GM19023 (cell line): ENCODE results near the gene PIGU.

ENCODE experiments used
- ATAC-seq: cut with Tn5 transposase; IDR thresholded peaks from one replicate; pipeline ENCODE4 v1.9.1; 2021; ENCODE audit warnings: mild to moderate bottlenecking, moderate library complexity; ENCODE audit not compliant: unreplicated experiment

PIGU gene

DNA sequence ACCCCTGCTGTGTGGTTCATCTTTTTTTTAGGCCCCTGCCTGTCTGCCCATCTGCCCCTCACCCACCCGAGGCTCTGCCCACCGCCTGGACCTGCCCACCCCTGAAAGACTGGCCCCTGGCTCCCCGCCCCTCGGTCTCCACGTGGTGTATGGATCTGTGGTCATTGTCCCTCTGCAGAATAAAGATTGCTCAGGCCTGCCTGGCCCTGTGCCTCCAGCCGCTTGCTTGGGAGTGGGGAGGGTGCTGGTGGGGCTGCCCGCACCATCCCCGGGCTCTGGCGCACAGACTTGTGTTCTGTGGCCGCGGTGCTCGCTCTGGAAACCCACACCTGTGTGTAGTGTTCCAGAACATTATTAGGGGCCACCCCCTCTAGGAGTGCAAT, 116.8 kb downstream of the PIGU start:
- no peak for ATAC-seq

DNA sequence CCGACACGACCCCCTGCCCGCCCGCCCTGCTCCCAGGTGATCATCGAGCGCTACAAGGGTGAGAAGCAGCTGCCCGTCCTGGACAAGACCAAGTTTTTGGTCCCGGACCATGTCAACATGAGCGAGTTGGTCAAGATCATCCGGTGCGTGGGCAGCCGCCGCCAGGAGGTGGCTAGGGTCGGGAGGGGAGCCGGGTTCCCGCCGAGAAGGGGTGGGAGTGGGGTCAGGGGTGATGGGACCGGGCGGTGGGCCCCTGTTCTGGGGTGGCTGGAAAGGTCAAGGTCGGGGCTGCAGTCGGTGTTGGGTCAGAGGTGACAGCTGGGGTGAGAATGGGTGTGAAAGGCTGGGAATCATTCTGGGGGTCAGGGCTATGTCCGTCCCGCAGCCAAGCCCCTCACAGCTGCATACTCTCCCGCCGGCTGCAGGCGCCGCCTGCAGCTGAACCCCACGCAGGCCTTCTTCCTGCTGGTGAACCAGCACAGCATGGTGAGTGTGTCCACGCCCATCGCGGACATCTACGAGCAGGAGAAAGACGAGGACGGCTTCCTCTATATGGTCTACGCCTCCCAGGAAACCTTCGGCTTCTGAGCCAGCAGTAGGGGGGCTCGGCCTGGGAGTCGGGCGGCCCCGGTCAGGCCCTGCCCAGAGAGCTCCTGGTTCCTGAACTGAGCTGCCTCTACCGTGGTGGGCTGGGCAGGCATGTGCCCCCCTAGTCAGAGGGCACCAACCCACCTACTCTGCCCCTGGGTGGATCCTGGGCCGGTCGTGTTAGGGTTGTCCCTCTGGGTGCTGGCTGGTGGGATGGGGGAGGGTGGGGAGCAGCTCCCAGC, 117.4 kb downstream of the PIGU start:
- ATAC-seq = no peak

DNA sequence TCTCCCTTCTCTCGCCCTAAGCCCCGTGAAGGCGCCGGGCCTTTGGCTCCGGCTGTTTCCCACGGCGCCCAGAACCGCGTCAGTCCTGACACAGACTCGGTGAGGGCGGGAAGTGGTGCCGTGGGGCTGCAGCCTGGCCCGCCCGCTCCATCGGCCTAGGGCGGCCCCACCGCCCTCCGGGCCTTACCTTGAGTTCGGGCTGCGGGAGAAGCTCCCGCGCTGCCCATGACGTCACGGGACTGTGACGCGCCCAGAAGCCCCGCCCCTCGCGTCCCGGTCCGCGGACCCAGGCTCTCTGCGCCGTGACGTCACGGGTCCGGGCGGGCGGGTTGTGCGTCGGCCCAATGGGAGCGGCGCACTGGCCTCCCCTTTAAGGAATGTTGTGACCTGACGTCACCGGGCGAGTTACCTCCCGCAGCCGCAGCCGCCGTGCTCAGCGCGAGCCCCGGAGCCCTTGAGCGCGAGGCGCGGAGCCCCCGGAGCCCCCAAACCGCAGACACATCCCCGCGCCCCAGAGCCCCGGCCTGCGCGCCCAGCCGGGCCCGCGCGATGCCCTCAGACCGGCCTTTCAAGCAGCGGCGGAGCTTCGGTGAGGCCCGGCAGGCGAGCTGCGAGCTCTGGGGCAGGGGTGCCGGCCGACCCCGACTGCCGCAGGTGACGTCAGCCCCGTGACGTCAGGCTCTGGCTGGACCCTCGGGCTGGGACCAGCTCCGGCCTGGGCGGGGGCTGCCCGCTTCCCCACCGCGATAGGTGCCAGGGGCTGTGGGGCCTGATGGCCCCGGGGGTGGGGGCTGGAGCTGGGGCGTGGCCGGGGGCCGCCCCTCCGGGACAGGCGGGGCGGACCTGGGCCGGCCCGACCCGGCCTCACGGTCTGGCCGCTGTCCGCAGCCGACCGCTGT, 118.3 kb downstream of the PIGU start, which contains the start of gene MAP1LC3A:
Gene MAP1LC3A, plus strand, starts transcription at position 399 of the 899 bp plus-strand sequence. Its CDS starts 151 bp downstream, at position 550.
- peak; percentile 66 for ATAC-seq

DNA sequence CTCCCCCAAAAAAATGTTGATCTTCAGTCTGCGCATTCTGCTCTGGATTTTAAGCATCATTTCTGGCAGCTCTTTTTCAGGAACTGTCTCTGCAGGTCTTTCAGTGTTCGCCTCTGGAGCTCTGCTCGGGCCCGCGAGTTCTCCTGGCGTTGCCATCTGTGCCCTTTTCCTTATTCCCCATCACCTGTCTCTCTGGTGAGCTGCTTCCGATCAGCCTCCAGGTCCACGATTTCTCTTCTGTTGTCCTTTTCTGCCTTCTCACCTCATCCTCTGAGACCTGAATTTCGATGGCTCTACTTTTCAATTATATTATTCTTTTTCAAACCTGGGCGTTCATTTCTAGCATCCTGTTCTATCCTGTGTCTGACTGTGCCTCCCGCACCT, 119.0 kb downstream of the PIGU start:
- no peak for ATAC-seq

DNA sequence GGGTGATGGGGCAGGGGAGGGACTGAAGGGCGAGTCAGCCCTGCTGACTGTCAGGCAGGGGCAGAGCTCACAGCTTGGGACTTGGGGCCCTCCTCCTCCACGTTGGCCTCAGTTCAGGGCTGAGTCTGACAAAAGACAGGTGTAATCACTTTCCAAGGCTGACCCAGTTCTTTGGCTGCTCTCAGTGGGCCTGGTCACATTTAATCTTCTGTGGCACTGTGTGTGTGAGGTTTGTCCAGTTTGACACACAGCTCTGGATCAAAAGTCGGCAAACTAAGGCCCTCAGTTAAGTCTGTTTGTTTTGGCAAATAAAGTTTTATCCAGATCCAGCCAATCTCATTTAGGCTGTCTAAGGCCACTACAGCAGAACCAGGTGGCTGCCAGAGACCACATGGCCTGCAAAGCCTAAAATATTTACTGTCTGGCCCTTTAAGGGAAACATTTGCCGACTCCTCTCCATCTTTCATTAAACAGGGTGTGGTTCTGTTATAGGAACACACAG, 123.5 kb downstream of the PIGU start:
- no peak for ATAC-seq

DNA sequence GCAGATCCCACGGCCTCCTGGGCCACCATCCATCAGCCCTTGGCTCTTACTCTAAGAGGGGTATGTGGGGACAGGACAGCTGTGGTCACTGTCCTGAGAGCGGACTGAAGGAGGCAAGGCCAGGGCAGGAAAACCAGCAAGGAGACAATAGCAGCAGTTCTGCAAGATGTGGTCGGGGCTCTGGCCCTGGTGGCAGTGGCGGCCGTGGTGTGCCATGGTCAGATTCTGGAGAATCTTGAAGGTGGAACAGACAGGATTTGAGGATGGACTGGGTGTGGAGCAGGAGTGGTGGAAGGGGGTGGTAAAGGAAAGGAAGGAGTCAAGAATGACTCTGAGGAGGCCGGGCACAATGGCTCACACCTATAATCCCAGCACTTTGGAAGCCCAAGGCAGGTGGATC, 124.3 kb downstream of the PIGU start:
- no peak for ATAC-seq

DNA sequence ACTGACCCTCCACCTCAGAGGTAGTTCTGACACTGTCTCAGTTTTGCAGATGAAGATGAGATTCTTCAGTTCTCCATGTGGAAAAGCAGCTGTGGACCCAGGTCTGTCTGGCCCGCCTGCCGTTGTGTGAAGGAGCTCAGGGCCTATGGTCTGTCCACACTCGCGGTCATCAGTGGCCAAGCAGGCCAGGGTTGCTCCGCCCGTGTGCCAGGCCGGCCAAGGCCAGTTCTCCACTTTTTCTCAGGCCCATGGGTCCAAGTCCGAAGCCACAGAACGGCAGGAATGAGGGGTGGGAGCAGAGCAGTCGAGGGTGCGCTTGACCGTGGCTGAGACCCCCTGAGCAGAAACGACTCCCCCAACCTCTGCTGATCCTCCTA, 127.0 kb downstream of the PIGU start:
- ATAC-seq = no peak

DNA sequence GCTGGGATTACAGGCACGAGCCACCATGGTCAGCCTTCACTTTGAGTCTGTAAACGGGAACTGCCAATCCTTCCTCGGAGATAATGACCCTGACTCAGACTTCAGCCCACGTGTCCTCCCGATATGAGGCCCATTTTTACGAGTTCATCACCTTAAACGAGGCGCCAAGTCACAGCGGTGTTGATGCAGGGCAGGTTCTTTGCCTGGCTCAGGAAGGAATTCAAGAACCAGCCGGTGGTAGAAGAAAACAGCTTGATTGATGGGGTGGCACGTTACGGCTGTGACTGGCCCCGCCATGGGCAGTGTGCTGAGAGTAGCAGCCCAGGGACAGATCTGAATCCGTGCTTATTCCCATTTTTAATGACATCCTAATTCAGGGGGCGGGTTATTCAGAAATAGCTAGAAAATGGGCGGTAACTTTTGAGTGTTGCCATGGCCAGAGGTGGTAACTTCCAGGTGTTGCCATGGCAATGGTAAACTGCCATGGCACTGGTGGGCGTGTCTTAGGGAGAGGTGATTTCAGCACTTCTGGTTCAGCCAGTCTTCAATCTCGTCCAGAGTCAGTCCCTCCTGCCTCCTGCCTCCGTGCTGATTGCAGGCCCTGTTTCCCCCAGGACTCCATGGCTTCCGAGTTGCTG, 127.5 kb downstream of the PIGU start:
- no peak for ATAC-seq

DNA sequence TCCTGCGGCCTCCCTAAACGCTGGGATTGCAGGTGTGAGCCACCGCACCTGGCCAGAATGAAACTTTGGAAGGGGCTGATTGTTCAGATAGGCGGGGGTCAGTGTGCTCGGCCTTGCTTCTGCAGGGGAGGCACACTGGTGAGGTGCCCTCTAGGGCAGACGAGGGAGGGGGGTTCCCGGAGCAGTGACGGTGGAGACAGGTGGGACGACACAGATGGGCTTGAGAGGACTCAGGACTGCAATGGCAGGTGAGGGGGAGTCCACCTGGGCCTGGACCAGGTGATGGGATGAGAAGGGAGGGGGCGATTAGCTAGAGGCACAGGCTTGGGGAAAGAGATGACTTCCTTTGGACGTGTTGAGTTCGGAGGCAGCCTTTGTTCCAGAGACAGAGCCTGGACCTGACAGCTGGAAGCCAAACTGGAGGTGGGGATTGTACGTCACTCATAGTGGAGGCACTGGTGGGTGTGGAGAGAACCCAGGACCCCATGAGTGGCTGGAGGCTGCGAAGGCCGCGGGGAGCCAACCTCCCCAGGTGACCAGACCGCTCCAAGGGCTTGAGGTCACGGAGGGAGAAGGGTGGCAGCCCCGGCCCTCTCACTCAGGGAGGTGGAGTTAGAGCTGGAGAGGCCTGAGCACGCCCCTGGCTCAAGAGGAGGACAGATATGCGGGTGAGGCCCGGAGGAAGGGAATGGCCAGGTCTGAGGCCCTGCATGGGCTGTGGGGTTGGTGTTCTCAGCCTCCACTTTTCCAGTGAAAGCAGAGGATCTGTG, 128.9 kb downstream of the PIGU start:
- ATAC-seq = no peak

DNA sequence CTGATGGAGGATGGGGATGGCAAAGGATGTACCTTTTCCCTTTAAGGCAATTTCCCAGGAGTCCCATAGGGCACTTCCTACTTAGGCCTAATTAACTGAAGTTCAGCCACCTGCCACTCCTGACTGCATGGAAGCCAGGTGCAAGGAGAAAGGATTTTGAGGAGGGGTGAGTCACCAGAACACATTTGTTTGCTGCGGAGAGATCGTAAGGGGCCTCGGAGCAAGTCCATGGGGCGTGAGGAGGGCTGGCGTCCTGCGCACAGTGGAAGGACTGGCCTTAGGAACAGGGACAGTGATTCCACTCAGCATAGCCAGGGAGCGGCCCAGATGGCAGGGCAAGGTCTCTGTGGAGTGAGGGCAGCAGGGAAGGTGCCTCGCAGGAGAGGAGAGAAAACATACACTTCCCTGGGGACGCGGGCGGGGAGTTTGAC, 130.1 kb downstream of the PIGU start:
- ATAC-seq = no peak

DNA sequence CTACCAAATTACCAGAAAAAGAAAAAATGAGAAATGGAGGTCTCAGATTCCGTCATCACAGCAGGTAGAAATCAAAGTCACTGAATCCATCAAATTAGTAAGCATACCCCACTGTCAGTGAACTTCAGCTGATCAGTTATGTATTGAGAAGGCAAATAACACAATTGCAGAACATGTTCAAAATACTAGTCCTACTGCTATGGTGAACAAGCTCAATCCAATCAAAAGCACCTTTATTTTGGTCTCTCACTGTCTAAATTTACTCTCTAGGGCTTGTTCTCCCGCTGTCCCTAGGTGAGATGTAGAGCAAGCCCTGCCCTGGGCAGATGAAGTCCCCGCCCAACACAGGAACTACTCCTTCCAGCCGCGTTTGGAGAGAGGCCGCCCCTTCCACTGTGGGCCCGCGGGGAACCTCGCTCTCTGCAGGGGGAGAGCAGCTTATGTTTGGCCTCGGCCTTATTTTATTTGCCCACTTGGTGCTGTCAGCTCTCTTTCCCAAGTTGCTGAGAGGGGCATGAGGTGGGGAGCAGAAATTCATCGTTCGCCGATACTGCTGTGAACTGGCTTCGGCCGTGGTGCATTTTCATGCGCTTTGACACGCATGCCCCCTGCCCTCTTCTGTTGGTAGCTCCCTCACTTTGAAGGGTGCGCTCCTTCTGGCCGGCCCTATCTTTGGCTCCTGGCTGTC, 132.6 kb downstream of the PIGU start:
- ATAC-seq = no peak

DNA sequence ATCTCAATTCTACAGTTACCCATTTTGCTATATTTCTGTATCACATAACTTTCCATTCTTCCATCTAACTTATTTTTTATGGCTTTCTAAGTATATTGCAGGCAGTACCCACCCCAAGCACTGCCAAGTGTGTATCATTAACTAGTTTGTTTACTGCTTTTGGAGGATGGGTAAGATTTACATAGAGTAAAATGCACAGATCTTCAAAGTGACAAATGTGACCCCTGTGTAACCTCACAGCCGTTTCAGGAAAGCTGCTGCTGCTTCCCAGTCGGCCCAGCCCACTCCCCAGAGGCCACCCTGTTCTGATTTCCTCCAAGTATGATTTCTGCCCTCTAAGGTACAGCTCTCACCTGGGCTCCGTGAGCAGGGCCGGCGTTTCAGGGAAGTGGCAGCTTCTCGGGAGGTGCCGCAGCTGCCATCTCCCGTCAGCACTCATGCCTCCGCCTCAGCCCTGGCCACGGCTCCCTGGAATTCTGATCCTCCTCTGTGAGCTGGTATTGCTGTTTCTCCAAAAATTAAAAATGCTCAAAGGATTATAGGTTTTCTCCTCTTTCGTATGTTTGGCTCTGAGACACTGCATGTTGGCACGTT, 133.3 kb downstream of the PIGU start:
- no peak for ATAC-seq

DNA sequence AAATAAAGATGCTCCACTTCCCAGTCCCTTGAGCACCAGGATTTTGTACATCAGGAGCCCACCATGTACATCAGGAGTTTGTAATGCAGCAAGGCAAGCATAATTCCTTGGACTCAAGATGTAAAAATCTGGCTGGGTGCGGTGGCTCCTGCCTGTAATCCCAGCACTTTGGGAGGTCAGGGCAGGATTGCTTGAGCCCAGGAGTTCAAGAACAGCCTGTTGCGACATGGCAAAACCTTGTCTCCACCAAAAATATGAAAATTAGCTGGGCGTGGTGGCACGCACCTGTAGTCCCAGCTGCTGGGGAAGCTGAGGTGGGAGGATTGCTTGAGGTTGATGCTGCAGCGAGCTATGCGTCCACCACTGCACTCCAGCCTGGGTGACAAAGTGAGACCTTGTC, 134.5 kb downstream of the PIGU start:
- no peak for ATAC-seq

DNA sequence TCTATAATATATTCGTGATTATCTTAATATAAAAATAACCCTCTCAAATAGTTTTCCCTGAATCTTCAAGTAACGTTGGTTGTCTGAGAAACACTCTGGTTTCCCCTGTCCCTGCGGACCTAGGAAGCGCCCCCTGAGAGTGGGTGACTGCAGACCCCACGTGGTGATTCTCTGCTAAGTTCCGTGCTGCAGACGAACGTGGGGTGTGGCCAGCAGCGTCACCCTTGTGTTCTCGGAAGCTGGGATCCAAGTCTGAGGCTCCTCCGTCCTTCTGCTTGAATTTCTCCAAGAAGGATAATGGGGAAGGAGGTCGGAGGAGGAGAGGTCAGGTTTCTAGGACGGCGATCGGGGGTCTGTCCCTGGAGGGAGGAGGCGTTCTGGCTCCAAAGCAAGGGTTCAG, 135.0 kb downstream of the PIGU start:
- ATAC-seq = no peak

DNA sequence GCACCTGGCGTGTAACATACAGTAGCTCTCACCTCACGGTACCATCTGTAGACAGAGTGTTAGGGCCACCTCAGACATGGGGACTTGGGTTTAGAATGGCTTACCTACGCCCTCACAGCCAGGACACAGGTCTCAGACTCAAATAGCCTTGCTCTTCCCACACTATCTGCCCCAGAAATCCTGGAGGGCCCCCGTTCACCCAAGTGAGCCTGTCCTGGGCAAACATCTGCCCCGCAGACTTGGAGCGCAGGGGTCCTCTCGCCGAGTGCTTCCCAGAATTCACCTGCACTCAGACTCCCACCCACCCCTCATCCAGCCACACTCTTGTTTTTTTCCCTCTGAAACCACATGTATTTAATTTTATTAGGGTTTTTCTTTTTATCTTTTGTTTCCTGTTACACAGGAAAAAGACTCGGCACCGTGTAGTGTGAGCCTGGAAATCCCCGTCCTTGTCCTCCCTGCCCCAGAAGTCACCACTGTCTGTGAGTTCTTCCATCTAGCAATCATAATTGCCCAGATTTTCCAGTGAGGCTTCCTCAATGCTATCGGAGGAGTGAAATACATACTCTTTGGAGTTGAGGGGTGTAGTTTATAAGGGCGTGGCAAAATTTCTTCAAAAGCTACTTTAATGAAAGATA, 135.5 kb downstream of the PIGU start:
- no peak for ATAC-seq

DNA sequence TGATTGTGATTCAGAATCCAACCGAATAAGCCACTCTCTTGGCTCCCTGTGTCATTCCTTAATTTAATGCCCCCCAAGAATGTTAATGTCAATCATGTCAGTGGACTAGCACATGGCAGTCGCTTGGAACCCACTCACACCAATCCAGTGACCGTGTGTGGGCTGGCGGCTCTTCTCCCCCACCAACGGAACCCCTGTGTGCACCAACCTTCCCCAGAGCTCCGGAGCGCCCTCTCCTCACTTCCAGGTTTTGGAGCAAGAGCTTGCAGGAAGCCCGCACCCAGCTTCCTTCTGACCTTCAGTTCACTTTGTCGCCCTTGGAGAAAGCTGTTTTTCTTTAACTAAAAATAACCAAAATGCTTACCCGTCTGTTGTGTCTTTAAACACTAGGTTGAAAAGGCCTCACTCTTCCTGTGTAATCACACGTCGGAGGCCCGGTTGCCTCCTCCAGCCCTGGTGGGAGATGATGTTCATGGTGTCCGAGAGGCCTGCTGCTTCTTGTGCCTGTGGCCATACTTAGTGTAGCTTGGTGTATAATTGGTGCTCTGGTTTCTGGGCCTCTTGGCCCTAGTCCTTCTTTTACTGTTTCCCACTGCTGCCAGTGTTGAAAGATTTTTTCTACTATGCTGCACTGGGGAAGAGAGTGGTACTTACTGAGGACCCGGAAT, 136.2 kb downstream of the PIGU start:
- ATAC-seq = no peak

DNA sequence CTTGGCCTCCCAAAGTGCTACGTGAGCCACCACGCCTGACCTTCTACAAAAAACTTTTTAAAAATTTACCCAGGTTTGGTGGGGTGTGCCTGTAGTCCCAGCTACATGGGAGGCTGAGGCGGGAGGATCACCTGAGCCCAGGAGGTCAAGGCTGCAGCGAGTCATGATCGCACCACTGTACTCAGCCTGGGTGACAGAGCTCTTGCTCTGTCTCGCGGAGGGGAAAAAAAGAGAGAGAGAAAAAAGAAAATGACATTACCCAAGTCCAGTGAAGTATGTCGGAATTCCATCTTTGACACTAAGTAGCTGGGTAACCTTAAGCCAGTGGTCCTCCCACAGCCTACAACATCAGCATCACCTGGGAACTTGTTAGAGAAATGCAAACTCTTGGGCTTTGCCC, 137.1 kb downstream of the PIGU start:
- no peak for ATAC-seq

DNA sequence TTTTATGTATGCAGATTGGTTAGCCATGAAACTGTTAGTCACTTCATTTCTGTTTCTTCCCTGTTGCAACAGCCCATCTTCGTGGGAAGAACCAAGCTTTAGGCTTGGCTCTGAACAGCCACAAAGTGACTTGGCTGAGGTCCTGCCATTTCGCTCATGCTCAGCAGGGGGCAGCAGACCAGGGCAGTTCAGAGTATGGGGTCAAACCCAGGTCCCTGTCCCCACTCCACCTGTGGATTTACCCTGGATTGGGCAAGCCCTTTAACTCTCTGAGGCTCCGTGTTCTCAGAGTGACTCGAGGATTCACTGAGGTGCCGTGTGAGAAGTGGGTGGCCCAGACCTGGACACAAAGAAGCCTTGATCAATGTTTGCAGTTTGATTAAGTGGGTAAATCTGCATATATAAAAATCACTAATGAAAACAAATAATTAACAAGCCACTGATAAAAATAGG, 138.2 kb downstream of the PIGU start:
- ATAC-seq = no peak
